A549 (cell line): ENCODE data around the gene DNAJB14.

ENCODE experiments used
- HOXA7 ChIP-seq: fragments of 250-450 bp; sonication (Bioruptor Pico); IDR thresholded peaks from 2 replicates; pipeline ENCODE4 v1.5.0; 2020; ENCODE audit warnings: mild to moderate bottlenecking, moderate library complexity
- TF ChIP-seq, protein P1 (sequence below): fragments of 250-450 bp; sonication (Bioruptor Pico); IDR thresholded peaks from 2 replicates; pipeline ENCODE4 v1.5.0; 2021; ENCODE audit warnings: mild to moderate bottlenecking, moderate library complexity, borderline replicate concordance

DNA sequence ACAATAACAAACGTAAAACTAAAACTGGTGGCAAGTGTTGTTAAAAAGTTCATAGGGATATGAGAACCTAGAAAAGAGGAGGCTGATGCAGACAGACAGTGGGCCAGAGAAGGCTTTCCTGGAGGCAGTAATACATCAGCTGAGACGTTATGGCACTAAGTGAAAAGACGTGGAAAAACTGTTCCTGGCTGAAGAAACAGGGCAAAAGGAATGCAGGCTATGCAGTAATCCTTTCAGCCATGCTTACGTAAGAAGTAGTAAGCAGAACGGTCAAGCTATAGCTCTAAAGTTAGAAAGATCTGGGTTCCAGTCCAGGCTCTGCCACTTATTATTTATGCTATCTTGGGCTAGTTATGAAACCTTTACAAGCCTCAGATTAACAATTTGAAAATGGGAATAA lies 58.6 kb downstream of the DNAJB14 start:
- no peak for TF ChIP-seq HOXA7 (CRISPR knock-in tag)
- TF ChIP-seq, protein P1, sequence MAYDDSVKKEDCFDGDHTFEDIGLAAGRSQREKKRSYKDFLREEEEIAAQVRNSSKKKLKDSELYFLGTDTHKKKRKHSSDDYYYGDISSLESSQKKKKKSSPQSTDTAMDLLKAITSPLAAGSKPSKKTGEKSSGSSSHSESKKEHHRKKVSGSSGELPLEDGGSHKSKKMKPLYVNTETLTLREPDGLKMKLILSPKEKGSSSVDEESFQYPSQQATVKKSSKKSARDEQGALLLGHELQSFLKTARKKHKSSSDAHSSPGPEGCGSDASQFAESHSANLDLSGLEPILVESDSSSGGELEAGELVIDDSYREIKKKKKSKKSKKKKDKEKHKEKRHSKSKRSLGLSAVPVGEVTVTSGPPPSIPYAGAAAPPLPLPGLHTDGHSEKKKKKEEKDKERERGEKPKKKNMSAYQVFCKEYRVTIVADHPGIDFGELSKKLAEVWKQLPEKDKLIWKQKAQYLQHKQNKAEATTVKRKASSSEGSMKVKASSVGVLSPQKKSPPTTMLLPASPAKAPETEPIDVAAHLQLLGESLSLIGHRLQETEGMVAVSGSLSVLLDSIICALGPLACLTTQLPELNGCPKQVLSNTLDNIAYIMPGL (CRISPR knock-in tag) = no peak
